Neural progenitor cell (in vitro differentiated cells): Measurements from ENCODE around the gene RGSL1.

Experiments used
- EZH2 ChIP-seq: fragments of 200-600 bp; sonication (generic); IDR thresholded peaks from 2 replicates; pipeline ENCODE4 v1.6.1; 2017; ENCODE audit warnings: antibody characterized with exemption, mild to moderate bottlenecking, moderate library complexity
- EZH2phosphoT487 ChIP-seq: fragments of 200-600 bp; sonication (generic); IDR thresholded peaks from 2 replicates; pipeline ENCODE4 v1.6.1; 2017; ENCODE audit warnings: antibody characterized with exemption
- TF ChIP-seq, protein P1 (sequence below): fragments of 200-600 bp; sonication (generic); IDR thresholded peaks from 2 replicates; pipeline ENCODE4 v1.5.1; 2017; ENCODE audit warnings: antibody characterized with exemption, mild to moderate bottlenecking

GRCh38 chr1:182595641-182596240 is 145.8 kb downstream of the RGSL1 start:
- TF ChIP-seq, protein P1, sequence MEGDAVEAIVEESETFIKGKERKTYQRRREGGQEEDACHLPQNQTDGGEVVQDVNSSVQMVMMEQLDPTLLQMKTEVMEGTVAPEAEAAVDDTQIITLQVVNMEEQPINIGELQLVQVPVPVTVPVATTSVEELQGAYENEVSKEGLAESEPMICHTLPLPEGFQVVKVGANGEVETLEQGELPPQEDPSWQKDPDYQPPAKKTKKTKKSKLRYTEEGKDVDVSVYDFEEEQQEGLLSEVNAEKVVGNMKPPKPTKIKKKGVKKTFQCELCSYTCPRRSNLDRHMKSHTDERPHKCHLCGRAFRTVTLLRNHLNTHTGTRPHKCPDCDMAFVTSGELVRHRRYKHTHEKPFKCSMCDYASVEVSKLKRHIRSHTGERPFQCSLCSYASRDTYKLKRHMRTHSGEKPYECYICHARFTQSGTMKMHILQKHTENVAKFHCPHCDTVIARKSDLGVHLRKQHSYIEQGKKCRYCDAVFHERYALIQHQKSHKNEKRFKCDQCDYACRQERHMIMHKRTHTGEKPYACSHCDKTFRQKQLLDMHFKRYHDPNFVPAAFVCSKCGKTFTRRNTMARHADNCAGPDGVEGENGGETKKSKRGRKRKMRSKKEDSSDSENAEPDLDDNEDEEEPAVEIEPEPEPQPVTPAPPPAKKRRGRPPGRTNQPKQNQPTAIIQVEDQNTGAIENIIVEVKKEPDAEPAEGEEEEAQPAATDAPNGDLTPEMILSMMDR = peak; percentile 97
- TF ChIP-seq EZH2phosphoT487 = no peak
- no peak for TF ChIP-seq EZH2
